Neutrophil (primary cell): ENCODE measurements around the gene ATP5F1D.

Experiments
- H3K27ac ChIP-seq: fragments of 200-600 bp; sonication (generic); 2 replicates; pipeline ENCODE4 v1.5.1; 2016; ENCODE audit warnings: mild to moderate bottlenecking, moderate library complexity
- H3K27me3 ChIP-seq: fragments of 200-600 bp; sonication (generic); 2 replicates; pipeline ENCODE4 v1.6.0; 2016; ENCODE audit warnings: mild to moderate bottlenecking
- H3K36me3 ChIP-seq: fragments of 200-600 bp; sonication (generic); 2 replicates; pipeline ENCODE4 v1.5.1; 2017
- H3K4me1 ChIP-seq, 2 experiments: fragments of 200-600 bp in 1 of 2; sonication (generic) in 1 of 2; 1 replicate in 1 of 2; 2 replicates in 1 of 2; pipeline versions ENCODE4 v1.5.1 to v1.6.1; 2013 to 2016; ENCODE audit warnings: low read depth in 1 of 2, low read length in 1 of 2, mild to moderate bottlenecking in 1 of 2, moderate library complexity in 1 of 2; ENCODE audit not compliant: control insufficient read depth in 1 of 2, insufficient read depth in 1 of 2
- H3K4me3 ChIP-seq, 2 experiments: fragments of 200-600 bp in 1 of 2; sonication (generic) in 1 of 2; 1 replicate in 1 of 2; 2 replicates in 1 of 2; pipeline ENCODE4 v1.5.1; 2013 to 2016; ENCODE audit warnings: low read depth in 1 of 2, low read length in 1 of 2, mild to moderate bottlenecking in 1 of 2, moderate library complexity in 1 of 2
- H3K9me3 ChIP-seq: fragments of 200-600 bp; sonication (generic); 2 replicates; pipeline ENCODE4 v1.5.1; 2016
- TF ChIP-seq, protein P1 (sequence below): fragments of 200-600 bp; sonication (generic); IDR thresholded peaks from 2 replicates; pipeline ENCODE4 v1.5.1; 2016; ENCODE audit warnings: antibody characterized with exemption

Gene ATP5F1D

DNA sequence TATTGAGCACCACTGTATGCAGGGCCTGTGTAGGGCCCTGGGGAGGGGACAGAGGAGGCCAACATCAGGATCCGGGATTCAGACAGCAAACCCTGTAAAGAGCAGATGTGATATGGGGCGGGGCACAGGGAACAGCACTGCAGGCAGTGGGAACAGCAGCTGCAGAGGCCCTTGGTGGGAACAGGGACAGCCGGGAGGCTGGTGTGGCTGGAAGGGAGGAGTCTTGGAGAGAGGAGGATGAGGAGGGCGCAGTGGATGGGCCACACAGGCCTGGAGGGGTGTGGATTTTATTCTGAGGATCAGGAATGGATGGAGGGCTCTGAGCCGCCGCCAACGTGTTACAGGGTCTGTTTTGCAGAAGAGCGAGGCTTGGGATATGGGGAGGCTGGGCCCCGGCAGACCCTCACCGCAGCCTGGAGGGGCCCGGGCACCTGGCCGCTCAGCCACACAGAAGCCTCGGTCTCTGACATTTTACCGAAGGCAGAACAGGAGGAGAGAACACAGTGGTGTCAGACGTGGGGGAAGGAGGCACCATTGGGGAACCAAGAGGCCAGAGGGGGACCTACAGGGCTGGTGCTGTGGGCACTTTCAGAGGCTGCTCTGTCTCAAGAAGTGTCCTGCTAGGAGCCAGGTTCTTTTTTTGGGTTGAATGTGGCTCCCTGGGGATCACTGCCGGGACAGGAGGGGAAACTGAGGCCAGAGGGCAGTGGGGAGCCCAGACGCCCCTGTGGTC, 51.0 kb downstream of the ATP5F1D start:
- Histone ChIP-seq H3K27ac (no peak overlapping the region), H3K9me3 (no peaks in the 10 kb centered on the region), H3K36me3 (no peaks in the 10 kb centered on the region), H3K4me3 (no peak overlapping the region), H3K4me1 (peaks cover 3 to 8% of the 10 kb centered on the region in 2 experiments), H3K27me3 (peaks cover 100% of the 10 kb centered on the region)
- TF ChIP-seq, protein P1, sequence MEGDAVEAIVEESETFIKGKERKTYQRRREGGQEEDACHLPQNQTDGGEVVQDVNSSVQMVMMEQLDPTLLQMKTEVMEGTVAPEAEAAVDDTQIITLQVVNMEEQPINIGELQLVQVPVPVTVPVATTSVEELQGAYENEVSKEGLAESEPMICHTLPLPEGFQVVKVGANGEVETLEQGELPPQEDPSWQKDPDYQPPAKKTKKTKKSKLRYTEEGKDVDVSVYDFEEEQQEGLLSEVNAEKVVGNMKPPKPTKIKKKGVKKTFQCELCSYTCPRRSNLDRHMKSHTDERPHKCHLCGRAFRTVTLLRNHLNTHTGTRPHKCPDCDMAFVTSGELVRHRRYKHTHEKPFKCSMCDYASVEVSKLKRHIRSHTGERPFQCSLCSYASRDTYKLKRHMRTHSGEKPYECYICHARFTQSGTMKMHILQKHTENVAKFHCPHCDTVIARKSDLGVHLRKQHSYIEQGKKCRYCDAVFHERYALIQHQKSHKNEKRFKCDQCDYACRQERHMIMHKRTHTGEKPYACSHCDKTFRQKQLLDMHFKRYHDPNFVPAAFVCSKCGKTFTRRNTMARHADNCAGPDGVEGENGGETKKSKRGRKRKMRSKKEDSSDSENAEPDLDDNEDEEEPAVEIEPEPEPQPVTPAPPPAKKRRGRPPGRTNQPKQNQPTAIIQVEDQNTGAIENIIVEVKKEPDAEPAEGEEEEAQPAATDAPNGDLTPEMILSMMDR: no peak

DNA sequence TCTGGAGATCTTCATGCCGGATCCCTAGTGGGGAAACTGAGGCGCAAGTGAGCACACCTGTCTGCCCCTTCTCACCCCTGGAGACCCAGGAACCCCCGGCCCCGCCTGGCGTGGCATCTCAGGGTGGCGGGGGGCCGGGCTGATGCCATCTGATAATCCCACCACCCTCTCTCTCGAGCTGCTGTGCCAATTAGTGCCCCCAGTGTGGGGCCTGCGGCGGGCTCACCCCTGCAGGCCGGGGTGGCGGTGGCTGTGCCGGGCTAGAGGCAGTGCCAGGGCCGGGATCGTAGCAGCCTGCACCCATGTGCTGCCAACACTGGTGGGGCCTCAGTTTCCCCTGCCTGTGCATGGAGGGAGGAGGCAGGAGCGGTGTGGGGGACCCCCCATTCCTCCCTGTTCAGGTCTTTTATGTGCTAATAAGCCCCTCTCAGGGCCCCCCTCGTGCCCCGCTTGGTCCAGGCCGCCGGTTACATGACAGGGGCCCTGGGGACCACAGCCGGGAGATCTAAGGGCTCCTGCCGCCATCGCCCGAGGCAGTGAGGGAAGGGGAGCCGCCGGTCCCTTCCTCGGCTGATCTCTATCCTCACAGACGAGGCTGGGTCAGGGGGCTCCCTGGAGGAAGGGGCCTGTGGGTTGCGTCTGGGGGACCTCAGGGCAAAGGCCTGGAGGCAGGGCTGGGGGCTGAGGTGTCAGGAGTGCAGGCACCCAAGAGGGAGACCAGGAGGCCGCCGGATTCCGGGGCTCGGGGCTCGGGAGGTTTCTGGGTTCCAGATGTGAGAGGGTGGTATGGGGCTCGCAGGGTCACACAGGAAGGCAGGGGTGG, 52.4 kb downstream of the ATP5F1D start:
- Histone ChIP-seq H3K27ac (no peak overlapping the region), H3K9me3 (no peaks in the 10 kb centered on the region), H3K27me3 (peaks cover 97% of the 10 kb centered on the region), H3K4me3 (no peak overlapping the region), H3K4me1 (peaks cover 3 to 8% of the 10 kb centered on the region in 2 experiments), H3K36me3 (no peaks in the 10 kb centered on the region)
- TF ChIP-seq, protein P1: no peak
